HEK293 (cell line): ENCODE measurements around the gene LRRC23.
"Not testable (repeated sequence)": the region's sequence is repeated elsewhere in the genome, so short reads cannot be mapped to it uniquely, and the experiment has no call there.

Source experiments
- CTCF ChIA-PET: fragments of 350-600 bp; formaldehyde crosslinking; extraction: SDS; loops from one replicate; lab custom pipeline; 2021; ENCODE audit warnings: antibody characterized with exemption; lab: Yijun Ruan, JAX
- POLR2A ChIA-PET: fragments of 300-600 bp; formaldehyde crosslinking; extraction: SDS; loops from one replicate; lab custom pipeline; 2020; ENCODE audit warnings: antibody characterized with exemption, inconsistent platforms; lab: Yijun Ruan, JAX
- H3K27ac ChIP-seq: fragments of 200-500 bp; sonication (Bioruptor generic); 2 replicates; pipeline ENCODE4 v1.5.1; 2014; ENCODE audit warnings: low read depth, low read length, control low read depth, inconsistent platforms; ENCODE audit errors: extremely low read depth
- H3K36me3 ChIP-seq, 2 experiments: fragments of 200-500 bp in 1 of 2; sonication (Bioruptor generic) in 1 of 2; 1 replicate in 1 of 2; 2 replicates in 1 of 2; pipeline ENCODE4 v1.5.1; 2014 to 2017; ENCODE audit warnings: inconsistent platforms in 2 of 2, low read length in 2 of 2; ENCODE audit not compliant: control insufficient read depth in 2 of 2, insufficient read depth in 1 of 2
- H3K4me1 ChIP-seq: fragments of 200-500 bp; sonication (Bioruptor generic); 2 replicates; pipeline ENCODE4 v1.5.1; 2014; ENCODE audit warnings: mild to moderate bottlenecking, low read length, inconsistent platforms; ENCODE audit not compliant: control insufficient read depth, insufficient read depth
- H3K4me3 ChIP-seq: 2 replicates; pipeline ENCODE4 v1.5.1; 2011; ENCODE audit warnings: low read depth, mild to moderate bottlenecking, control low read depth, low read length, moderate library complexity
- H3K9me3 ChIP-seq: fragments of 200-500 bp; sonication (Bioruptor generic); 2 replicates; pipeline ENCODE4 v1.5.1; 2014; ENCODE audit warnings: low read depth, low read length, inconsistent platforms; ENCODE audit not compliant: control insufficient read depth, insufficient read depth
- GFI1B ChIP-seq: fragments of 450-650 bp; formaldehyde crosslinking; IDR thresholded peaks from 2 replicates; pipeline ENCODE4 v1.5.1; 2016; ENCODE audit warnings: missing biosample characterization, missing genetic modification characterization
- YY2 ChIP-seq: fragments of 450-650 bp; formaldehyde crosslinking; IDR thresholded peaks from 2 replicates; pipeline ENCODE4 v1.5.1; 2016; ENCODE audit warnings: missing biosample characterization, missing genetic modification characterization
- ZBTB17 ChIP-seq: fragments of 450-650 bp; formaldehyde crosslinking; IDR thresholded peaks from 2 replicates; pipeline ENCODE4 v1.5.1; 2016; ENCODE audit warnings: missing biosample characterization, missing genetic modification characterization
- ZBTB48 ChIP-seq: fragments of 450-650 bp; formaldehyde crosslinking; IDR thresholded peaks from 2 replicates; pipeline ENCODE4 v1.5.1; 2016; ENCODE audit warnings: missing biosample characterization, missing genetic modification characterization
- ZNF311 ChIP-seq: fragments of 450-650 bp; formaldehyde crosslinking; IDR thresholded peaks from 2 replicates; pipeline ENCODE4 v1.5.1; 2017; ENCODE audit warnings: missing biosample characterization, missing genetic modification characterization, borderline replicate concordance
- ZNF354C ChIP-seq: fragments of 450-650 bp; formaldehyde crosslinking; IDR thresholded peaks from 2 replicates; pipeline ENCODE4 v1.5.1; 2016; ENCODE audit warnings: missing biosample characterization, missing genetic modification characterization, low read depth, borderline replicate concordance
- ZNF423 ChIP-seq: fragments of 450-650 bp; formaldehyde crosslinking; IDR thresholded peaks from 2 replicates; pipeline ENCODE4 v1.5.1; 2016; ENCODE audit warnings: missing biosample characterization, missing genetic modification characterization
- ZNF621 ChIP-seq: fragments of 450-650 bp; formaldehyde crosslinking; IDR thresholded peaks from 2 replicates; pipeline ENCODE4 v1.5.1; 2017; ENCODE audit warnings: missing biosample characterization, missing genetic modification characterization
- ZNF660 ChIP-seq: fragments of 450-650 bp; IDR thresholded peaks from 2 replicates; pipeline ENCODE4 v1.5.1; 2018; ENCODE audit warnings: missing biosample characterization, mild to moderate bottlenecking, missing genetic modification characterization
- ZNF776 ChIP-seq: fragments of 450-650 bp; formaldehyde crosslinking; IDR thresholded peaks from 2 replicates; pipeline ENCODE4 v1.5.0; 2017; ENCODE audit warnings: missing biosample characterization, missing genetic modification characterization, borderline replicate concordance
- ZNF785 ChIP-seq: fragments of 450-650 bp; formaldehyde crosslinking; IDR thresholded peaks from 2 replicates; pipeline ENCODE4 v1.5.1; 2016; ENCODE audit warnings: missing biosample characterization, missing genetic modification characterization
- TF ChIP-seq, protein P1 (sequence below): fragments of 450-650 bp; formaldehyde crosslinking; IDR thresholded peaks from 2 replicates; pipeline ENCODE4 v1.5.1; 2016; ENCODE audit warnings: missing biosample characterization, missing genetic modification characterization
- TF ChIP-seq, protein P2 (sequence below): fragments of 450-650 bp; IDR thresholded peaks from 2 replicates; pipeline ENCODE4 v1.5.1; 2018; ENCODE audit warnings: missing biosample characterization, mild to moderate bottlenecking, missing genetic modification characterization

LRRC23 gene

DNA sequence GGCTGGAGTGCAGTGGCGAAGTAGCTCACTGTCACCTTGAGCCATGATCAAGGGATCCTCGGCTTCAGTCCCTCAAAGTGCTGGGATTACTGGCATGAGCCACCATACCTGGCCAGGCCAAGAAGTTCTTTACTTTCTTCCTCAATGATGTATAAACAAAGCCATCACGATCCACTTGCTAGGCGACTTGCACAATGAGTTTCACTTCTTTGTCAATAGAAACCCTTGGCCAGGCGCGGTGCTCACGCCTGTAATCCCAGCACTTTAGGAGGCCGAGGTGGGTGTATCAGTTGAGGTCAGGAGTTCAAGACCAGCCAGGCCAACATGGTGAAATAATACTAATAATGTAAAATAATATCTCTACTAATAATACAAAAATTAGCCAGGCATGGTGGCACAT is 17.2 kb upstream of the LRRC23 start (continued):
- TF ChIP-seq ZNF423 (tag by site-specific recombination): no peak
- TF ChIP-seq, protein P1, sequence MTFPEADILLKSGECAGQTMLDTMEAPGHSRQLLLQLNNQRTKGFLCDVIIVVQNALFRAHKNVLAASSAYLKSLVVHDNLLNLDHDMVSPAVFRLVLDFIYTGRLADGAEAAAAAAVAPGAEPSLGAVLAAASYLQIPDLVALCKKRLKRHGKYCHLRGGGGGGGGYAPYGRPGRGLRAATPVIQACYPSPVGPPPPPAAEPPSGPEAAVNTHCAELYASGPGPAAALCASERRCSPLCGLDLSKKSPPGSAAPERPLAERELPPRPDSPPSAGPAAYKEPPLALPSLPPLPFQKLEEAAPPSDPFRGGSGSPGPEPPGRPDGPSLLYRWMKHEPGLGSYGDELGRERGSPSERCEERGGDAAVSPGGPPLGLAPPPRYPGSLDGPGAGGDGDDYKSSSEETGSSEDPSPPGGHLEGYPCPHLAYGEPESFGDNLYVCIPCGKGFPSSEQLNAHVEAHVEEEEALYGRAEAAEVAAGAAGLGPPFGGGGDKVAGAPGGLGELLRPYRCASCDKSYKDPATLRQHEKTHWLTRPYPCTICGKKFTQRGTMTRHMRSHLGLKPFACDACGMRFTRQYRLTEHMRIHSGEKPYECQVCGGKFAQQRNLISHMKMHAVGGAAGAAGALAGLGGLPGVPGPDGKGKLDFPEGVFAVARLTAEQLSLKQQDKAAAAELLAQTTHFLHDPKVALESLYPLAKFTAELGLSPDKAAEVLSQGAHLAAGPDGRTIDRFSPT (tag by site-specific recombination): no peak
- TF ChIP-seq, protein P2, sequence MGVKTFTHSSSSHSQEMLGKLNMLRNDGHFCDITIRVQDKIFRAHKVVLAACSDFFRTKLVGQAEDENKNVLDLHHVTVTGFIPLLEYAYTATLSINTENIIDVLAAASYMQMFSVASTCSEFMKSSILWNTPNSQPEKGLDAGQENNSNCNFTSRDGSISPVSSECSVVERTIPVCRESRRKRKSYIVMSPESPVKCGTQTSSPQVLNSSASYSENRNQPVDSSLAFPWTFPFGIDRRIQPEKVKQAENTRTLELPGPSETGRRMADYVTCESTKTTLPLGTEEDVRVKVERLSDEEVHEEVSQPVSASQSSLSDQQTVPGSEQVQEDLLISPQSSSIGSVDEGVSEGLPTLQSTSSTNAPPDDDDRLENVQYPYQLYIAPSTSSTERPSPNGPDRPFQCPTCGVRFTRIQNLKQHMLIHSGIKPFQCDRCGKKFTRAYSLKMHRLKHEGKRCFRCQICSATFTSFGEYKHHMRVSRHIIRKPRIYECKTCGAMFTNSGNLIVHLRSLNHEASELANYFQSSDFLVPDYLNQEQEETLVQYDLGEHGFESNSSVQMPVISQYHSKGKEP (tag by site-specific recombination): no peak
- no peak for TF ChIP-seq ZNF621 (tag by site-specific recombination)
- TF ChIP-seq ZNF660 (tag by site-specific recombination): no peak
- no peak for TF ChIP-seq ZNF354C (tag by site-specific recombination)
- TF ChIP-seq ZNF311: no peak
- no peak for TF ChIP-seq ZNF785 (tag by site-specific recombination)
- no peak for TF ChIP-seq YY2

DNA sequence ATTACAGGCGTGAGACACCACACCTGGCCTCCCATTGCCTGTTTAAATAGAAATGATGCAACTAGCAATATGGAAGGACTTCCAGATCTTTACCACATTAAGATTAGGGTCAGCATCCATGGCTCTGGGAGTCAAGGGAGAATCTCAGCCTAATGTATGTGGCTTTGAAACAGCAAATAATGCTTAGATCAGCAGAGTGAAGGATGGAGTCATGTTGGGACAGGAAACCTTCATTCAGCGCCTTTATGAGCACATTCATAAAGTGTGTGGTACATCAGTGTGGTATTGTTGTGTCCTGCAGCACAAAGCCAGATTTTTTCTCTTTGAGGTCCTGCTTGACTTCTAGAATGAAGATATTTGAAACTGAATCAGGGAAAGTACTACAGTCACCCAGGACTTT is 16.3 kb upstream of the LRRC23 start:
- Histone ChIP-seq H3K9me3 (no peaks in the 10 kb centered on the region), H3K27ac (no peak overlapping the region), H3K4me1 (no peaks in the 10 kb centered on the region), H3K4me3 (no peak overlapping the region), H3K36me3 (peaks cover 0 to 13% of the 10 kb centered on the region in 2 experiments; a peak in 1 of 3 replicates)
- TF ChIP-seq ZNF776 (no peak), ZBTB48 (tag by site-specific recombination) (no peak), GFI1B (tag by site-specific recombination) (peak; percentile 15; the same call in 1 of the 2 replicates), ZBTB17 (tag by site-specific recombination) (0 out of 2 replicates have a peak, but pooled peaks have one; percentile 22)
- TF ChIP-seq, protein P2 (tag by site-specific recombination): 0 out of 2 replicates have a peak, but pooled peaks have one; percentile 23
- POLR2A ChIA-PET: interaction anchor here (1.0 kb wide), 1 partner anchor 16 kb away, joined by 3 read pairs; no protein-coding TSS in a partner anchor
- CTCF ChIA-PET: interaction anchor here (0.8 kb wide), 1 partner anchor 16 kb away, joined by 3 read pairs; no protein-coding TSS in a partner anchor

DNA sequence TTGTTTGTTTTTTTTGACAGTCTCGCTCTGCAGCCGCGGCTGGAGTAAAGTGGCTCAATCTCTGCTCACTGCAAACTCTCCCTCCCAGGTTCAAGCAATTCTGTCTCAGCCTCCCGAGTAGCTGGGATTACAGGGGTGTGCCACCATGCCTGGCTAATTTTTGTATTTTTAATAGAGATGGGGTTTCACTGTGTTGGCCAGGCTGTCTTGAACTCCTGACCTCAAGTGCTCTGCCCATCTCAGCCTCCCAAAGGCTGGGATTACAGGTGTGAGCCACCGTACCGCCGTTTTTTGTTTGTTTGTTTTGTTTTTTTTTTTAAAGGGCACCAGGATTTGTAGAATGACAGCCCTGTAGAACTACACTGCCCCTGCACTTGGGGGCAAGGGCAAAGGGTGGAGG is 15.8 kb upstream of the LRRC23 start:
- not testable (repeated sequence) for H3K4me3 ChIP-seq
- POLR2A ChIA-PET: interaction anchor here (1.0 kb wide), 1 partner anchor 16 kb away, joined by 3 read pairs; no protein-coding TSS in a partner anchor
- CTCF ChIA-PET: interaction anchor here (0.8 kb wide), 1 partner anchor 17 kb away, joined by 3 read pairs; no protein-coding TSS in a partner anchor

More for the DNA sequence above, 15.8 kb upstream of the LRRC23 start:
- not testable (repeated sequence) for H3K9me3 ChIP-seq, H3K27ac ChIP-seq, H3K4me1 ChIP-seq
- peaks cover 0 to 11% of the 10 kb centered on the region in 2 experiments; a peak in 1 of 3 replicates for H3K36me3 ChIP-seq
